ENCODE results near the gene RPRML. TPM values are rescaled to one million over a fixed set of nuclear protein-coding genes. Genes with fewer than 3 reads are reported as not detected.

The RPRML gene
- total and polyA plus RNA-seq, 2 donors (not counting 1 experiment from before 2014, with no cell fraction given): 0.89 TPM; not detected in 1

DNA sequence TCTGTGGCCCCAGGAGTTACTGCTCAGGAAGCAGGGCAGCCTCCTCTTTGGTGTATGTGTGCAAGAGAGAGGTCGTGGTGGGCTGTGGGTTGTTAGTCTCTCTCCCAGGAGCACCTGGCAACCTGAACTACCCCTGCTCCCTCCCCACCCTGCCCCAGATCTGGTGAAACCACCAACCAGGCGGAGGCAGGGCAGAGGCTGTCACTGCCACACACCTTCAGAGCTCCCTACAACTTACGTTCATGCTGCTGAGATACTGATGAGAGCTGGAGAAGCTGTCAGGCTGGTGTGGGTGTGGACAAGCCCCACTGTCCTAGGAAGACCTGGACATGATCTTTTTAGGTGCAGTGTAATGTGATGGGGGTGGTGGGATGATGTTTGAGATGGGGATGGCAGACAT, 31.8 kb downstream of the RPRML start:
- peaks cover 0 to 8% (median 0%) of the 10 kb centered on the region in 3 donors for H3K9me3 ChIP-seq (ENCODE audit: control extremely low read depth in 1 of 3, control insufficient read depth in 2 of 3, insufficient read depth in 1 of 3, low read length in 2 of 3)
- H3K36me3 ChIP-seq (replicated peaks in 1 of 2; ENCODE audit: control extremely low read depth in 1 of 2, control insufficient read depth in 1 of 2, extremely low read depth in 1 of 2, insufficient read depth in 2 of 2, low read length in 1 of 2): peaks cover 0 to 3% of the 10 kb centered on the region in 2 experiments
- ChIA-PET CTCF (no interaction called here), POLR2A (no interaction called here)
- peaks cover 17% of the 10 kb centered on the region for H3K4me1 Mint-ChIP-seq
- no peaks in the 10 kb centered on the region for H3K27me3 Mint-ChIP-seq
- no peak overlapping the region for H3K4me2 ChIP-seq (replicated peaks; ENCODE audit: low read depth, low read length, poor library complexity, severe bottlenecking)
- H3K9ac ChIP-seq (ENCODE audit: low read length): no peak overlapping the region
- no peaks in the 10 kb centered on the region for H3K27me3 ChIP-seq (replicated peaks in 1 of 4; ENCODE audit: control extremely low read depth in 1 of 4, control insufficient read depth in 3 of 4, insufficient read depth in 4 of 4, low read length in 3 of 4)
- H3K4me3 Mint-ChIP-seq: no peak overlapping the region
- ATAC-seq (ENCODE audit: low read depth): no peak
- TF ChIP-seq, protein P1, sequence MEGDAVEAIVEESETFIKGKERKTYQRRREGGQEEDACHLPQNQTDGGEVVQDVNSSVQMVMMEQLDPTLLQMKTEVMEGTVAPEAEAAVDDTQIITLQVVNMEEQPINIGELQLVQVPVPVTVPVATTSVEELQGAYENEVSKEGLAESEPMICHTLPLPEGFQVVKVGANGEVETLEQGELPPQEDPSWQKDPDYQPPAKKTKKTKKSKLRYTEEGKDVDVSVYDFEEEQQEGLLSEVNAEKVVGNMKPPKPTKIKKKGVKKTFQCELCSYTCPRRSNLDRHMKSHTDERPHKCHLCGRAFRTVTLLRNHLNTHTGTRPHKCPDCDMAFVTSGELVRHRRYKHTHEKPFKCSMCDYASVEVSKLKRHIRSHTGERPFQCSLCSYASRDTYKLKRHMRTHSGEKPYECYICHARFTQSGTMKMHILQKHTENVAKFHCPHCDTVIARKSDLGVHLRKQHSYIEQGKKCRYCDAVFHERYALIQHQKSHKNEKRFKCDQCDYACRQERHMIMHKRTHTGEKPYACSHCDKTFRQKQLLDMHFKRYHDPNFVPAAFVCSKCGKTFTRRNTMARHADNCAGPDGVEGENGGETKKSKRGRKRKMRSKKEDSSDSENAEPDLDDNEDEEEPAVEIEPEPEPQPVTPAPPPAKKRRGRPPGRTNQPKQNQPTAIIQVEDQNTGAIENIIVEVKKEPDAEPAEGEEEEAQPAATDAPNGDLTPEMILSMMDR (IDR thresholded peaks at IDR 0.05): no peak
- no peak for TF ChIP-seq EZH2 (IDR thresholded peaks at IDR 0.05; ENCODE audit: borderline replicate concordance, insufficient read depth, low read depth, low read length, poor library complexity, severe bottlenecking)
- H3K9me3 Mint-ChIP-seq (ENCODE audit: insufficient read depth): no peaks in the 10 kb centered on the region
- no peak overlapping the region for H3K27ac Mint-ChIP-seq
- no peak for DNase-seq
- H3K27ac ChIP-seq (ENCODE audit: low read length in 2 of 2): no peak overlapping the region
- H2AFZ ChIP-seq (ENCODE audit: insufficient read depth, low read depth, low read length, poor library complexity, severe bottlenecking): no peak overlapping the region
- no peaks in the 10 kb centered on the region for H4K20me1 ChIP-seq (ENCODE audit: control insufficient read depth, insufficient read depth, low read length, poor library complexity, severe bottlenecking)
- no peaks in the 10 kb centered on the region for H3K79me2 ChIP-seq (ENCODE audit: control insufficient read depth, insufficient read depth, low read length)
- no CpG with 5 or more reads among the region's 3 CpGs for WGBS (ENCODE audit: insufficient coverage)
- H3K4me3 ChIP-seq (ENCODE audit: control extremely low read depth in 1 of 5, extremely low read depth in 1 of 5, insufficient read depth in 1 of 5, low read depth in 2 of 5, low read length in 4 of 5): no peak overlapping the region
- intact Hi-C loops (cut with micrococcal nuclease): no loop called here
- peaks cover 5 to 19% of the 10 kb centered on the region in 2 donors for H3K4me1 ChIP-seq (ENCODE audit: control insufficient read depth in 2 of 2, insufficient read depth in 2 of 2, low read length in 2 of 2)

DNA sequence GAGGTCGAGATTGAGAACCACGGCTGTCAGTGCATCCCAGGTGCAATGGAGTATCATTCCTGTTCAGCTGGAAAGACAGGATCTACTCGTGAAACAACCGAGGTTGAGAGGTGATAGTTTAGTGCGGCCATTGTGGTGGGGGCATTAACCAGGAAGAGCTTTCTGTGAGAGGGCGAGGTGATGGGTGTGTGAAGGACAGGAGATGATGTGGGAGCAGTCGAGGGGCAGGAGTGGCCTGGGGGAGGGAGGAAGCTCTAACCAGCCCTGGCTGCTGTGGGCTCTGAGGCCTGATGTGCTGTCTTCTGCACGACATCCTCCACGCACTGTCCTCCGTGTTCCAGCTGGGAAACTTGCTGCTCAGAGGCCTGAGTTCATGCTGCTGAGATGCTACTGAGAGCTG, 34.1 kb downstream of the RPRML start:
- Histone ChIP-seq H3K27ac (ENCODE audit: low read length in 2 of 2) (no peak overlapping the region), H3K9me3 (ENCODE audit: control extremely low read depth in 1 of 3, control insufficient read depth in 2 of 3, insufficient read depth in 1 of 3, low read length in 2 of 3) (peaks cover 0 to 8% (median 0%) of the 10 kb centered on the region in 3 donors), H3K27me3 (replicated peaks in 1 of 4; ENCODE audit: control extremely low read depth in 1 of 4, control insufficient read depth in 3 of 4, insufficient read depth in 4 of 4, low read length in 3 of 4) (no peaks in the 10 kb centered on the region), H3K79me2 (ENCODE audit: control insufficient read depth, insufficient read depth, low read length) (no peaks in the 10 kb centered on the region), H4K20me1 (ENCODE audit: control insufficient read depth, insufficient read depth, low read length, poor library complexity, severe bottlenecking) (no peaks in the 10 kb centered on the region), H3K9ac (ENCODE audit: low read length) (no peak overlapping the region), H3K36me3 (replicated peaks in 1 of 2; ENCODE audit: control extremely low read depth in 1 of 2, control insufficient read depth in 1 of 2, extremely low read depth in 1 of 2, insufficient read depth in 2 of 2, low read length in 1 of 2) (peaks cover 0 to 10% of the 10 kb centered on the region in 2 experiments), H3K4me2 (replicated peaks; ENCODE audit: low read depth, low read length, poor library complexity, severe bottlenecking) (no peak overlapping the region), H2AFZ (ENCODE audit: insufficient read depth, low read depth, low read length, poor library complexity, severe bottlenecking) (no peak overlapping the region), H3K4me3 (ENCODE audit: control extremely low read depth in 1 of 5, extremely low read depth in 1 of 5, insufficient read depth in 1 of 5, low read depth in 2 of 5, low read length in 4 of 5) (no peak overlapping the region), H3K4me1 (ENCODE audit: control insufficient read depth in 2 of 2, insufficient read depth in 2 of 2, low read length in 2 of 2) (peaks cover 5 to 19% of the 10 kb centered on the region in 2 donors)
- Mint-ChIP-seq H3K4me3 (no peak overlapping the region), H3K9me3 (ENCODE audit: insufficient read depth) (no peaks in the 10 kb centered on the region), H3K4me1 (peaks cover 17% of the 10 kb centered on the region), H3K27ac (no peak overlapping the region), H3K27me3 (no peaks in the 10 kb centered on the region)
- ChIA-PET POLR2A (no interaction called here), CTCF (interaction anchor here (1.1 to 1.2 kb wide), 2 partner anchors 165 to 670 kb away, joined by 3 read pairs; no protein-coding TSS in a partner anchor)
- TF ChIP-seq, protein P1 (IDR thresholded peaks at IDR 0.05): no peak
- TF ChIP-seq EZH2 (IDR thresholded peaks at IDR 0.05; ENCODE audit: borderline replicate concordance, insufficient read depth, low read depth, low read length, poor library complexity, severe bottlenecking): no peak
- intact Hi-C loops (cut with micrococcal nuclease): loop anchor here (5.0 kb wide), 1 partner anchor 103 kb away; no protein-coding TSS in a partner anchor
- 88% methylated on average over 10 of the region's 10 CpGs for WGBS (ENCODE audit: insufficient coverage)
- no peak for DNase-seq
- ATAC-seq (ENCODE audit: low read depth): no peak

Data from B cell (primary cell).